Measurements from ENCODE around the gene FMN1. TPM values are rescaled to one million over a fixed set of nuclear protein-coding genes. Genes with fewer than 3 reads are reported as not detected.

Gene FMN1
- total and polyA plus RNA-seq, 12 donors: 0.22 to 5.5 (median 3.3) TPM

DNA sequence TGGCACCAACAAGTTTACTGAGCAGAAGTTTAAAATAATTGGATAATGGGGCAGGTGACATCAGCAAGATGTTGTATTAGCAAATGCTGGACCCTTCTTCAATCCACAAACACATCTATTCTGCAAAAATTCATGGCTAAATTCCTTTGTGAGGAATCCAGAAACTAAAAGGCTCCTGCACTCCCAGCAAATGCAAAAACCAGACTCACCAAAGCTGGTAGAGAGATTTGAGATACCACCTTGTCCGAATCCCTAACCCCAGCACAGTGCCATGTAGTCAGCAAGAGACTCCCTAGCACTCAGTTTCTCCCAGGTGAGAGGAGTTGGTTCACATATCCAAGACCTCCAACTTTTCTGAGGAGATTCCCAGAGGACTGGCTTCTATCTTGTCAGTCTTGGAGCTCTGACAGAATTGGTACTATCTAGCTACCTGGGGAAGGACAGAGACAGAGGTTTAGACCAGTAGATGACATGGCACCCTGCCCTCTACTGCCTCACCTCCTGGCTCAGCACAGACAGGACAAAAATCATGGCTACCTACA is 454.9 kb downstream of the FMN1 start:
- intact Hi-C loops (cut with DNase I): loop anchor here in 1 of 10 donors (10.0 kb wide), 1 partner anchor 55 kb away; no protein-coding TSS in a partner anchor
- ATAC-seq (no peak), DNase-seq (no peak)
- no peak overlapping the region for H3K27ac ChIP-seq
- no peaks in the 10 kb centered on the region for H3K4me1 ChIP-seq
- H3K4me3 ChIP-seq: no peak overlapping the region
- peaks cover 0 to 31% (median 0%) of the 10 kb centered on the region in 11 donors for H3K9me3 ChIP-seq
- H3K27me3 ChIP-seq: peaks cover 0 to 12% (median 0%) of the 10 kb centered on the region in 7 donors
- 66 to 77% methylated on average over 1 of the region's 1 CpG for WGBS, 2 donors
- TF ChIP-seq, protein P1, sequence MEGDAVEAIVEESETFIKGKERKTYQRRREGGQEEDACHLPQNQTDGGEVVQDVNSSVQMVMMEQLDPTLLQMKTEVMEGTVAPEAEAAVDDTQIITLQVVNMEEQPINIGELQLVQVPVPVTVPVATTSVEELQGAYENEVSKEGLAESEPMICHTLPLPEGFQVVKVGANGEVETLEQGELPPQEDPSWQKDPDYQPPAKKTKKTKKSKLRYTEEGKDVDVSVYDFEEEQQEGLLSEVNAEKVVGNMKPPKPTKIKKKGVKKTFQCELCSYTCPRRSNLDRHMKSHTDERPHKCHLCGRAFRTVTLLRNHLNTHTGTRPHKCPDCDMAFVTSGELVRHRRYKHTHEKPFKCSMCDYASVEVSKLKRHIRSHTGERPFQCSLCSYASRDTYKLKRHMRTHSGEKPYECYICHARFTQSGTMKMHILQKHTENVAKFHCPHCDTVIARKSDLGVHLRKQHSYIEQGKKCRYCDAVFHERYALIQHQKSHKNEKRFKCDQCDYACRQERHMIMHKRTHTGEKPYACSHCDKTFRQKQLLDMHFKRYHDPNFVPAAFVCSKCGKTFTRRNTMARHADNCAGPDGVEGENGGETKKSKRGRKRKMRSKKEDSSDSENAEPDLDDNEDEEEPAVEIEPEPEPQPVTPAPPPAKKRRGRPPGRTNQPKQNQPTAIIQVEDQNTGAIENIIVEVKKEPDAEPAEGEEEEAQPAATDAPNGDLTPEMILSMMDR (IDR thresholded peaks at IDR 0.05): no peak
- no peaks in the 10 kb centered on the region for H3K36me3 ChIP-seq

DNA sequence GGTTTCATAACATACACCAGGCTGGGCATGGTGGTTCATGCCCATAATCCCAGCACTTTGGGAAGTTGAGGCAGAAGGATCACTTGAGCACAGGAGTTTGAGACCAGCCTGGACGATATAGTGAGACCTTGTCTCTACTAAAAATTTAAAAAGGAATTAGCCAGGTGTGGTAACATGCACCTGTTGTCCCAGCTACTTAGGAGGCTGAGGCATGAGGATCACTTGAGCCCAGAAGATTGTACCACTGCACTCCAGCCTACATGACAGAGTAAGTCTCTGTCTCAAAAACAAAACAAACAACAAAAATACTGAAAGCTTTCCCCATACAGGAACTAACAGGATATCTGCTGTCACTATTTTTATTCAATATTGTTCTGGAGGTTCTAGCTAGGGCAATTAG is 455.8 kb downstream of the FMN1 start:
- intact Hi-C loops (cut with DNase I): no loop called here
- ATAC-seq (no peak), DNase-seq (no peak)
- Histone ChIP-seq H3K9me3 (peaks cover 0 to 31% (median 0%) of the 10 kb centered on the region in 11 donors), H3K4me1 (no peaks in the 10 kb centered on the region), H3K27ac (no peak overlapping the region), H3K27me3 (peaks cover 0 to 12% (median 0%) of the 10 kb centered on the region in 7 donors), H3K4me3 (no peak overlapping the region), H3K36me3 (no peaks in the 10 kb centered on the region)
- WGBS, 2 donors: 69 to 73% methylated on average over 1 of the region's 1 CpG
- TF ChIP-seq, protein P1 (IDR thresholded peaks at IDR 0.05): no peak

DNA sequence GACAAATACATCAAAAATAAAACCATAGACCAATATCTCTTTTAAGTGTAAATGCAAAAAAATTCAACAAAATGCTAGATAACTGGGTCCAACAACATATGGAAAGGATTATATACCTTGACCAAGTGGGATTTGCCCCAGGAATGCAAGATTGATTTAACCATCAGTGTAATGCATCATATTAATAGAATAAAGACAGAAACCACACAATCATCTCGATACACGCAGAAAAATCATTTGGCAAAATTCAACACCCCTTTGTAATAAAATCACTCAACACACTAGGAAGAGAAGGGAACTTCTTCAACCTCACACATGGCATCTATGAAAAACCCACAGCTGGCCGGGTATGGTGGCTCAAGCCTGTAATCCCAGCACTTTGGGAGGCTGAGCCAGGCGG is 457.2 kb downstream of the FMN1 start:
- no peak overlapping the region for H3K27ac ChIP-seq
- DNase-seq (no peak), ATAC-seq (no peak)
- H3K4me3 ChIP-seq: no peak overlapping the region
- no peaks in the 10 kb centered on the region for H3K36me3 ChIP-seq
- peaks cover 0 to 27% (median 0%) of the 10 kb centered on the region in 11 donors for H3K9me3 ChIP-seq
- no peaks in the 10 kb centered on the region for H3K4me1 ChIP-seq
- TF ChIP-seq, protein P1 (IDR thresholded peaks at IDR 0.05): no peak
- 88 to 91% methylated on average over 4 of the region's 4 CpGs for WGBS, 2 donors
- intact Hi-C loops (cut with DNase I): no loop called here
- H3K27me3 ChIP-seq: peaks cover 0 to 18% (median 0%) of the 10 kb centered on the region in 7 donors

DNA sequence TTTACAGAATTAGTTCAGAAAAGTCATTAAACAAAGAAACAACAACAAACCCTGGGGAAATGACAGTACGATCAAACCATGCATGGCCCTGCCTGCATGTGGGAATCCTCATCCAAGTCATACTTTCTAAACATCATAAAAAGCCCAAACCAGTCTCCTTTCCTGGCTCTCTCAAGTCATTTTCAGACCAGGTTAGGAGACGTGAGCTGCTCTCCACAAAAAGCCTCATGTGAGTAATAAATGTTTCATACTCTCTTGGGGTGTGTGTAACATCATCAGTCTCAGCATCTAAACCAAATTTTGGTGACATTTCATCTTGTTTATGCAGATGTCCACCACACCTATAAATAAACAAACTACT is 457.8 kb downstream of the FMN1 start:
- intact Hi-C loops (cut with DNase I): no loop called here
- Histone ChIP-seq H3K4me3 (no peak overlapping the region), H3K27me3 (peaks cover 0 to 23% (median 5%) of the 10 kb centered on the region in 7 donors), H3K27ac (no peak overlapping the region), H3K4me1 (no peaks in the 10 kb centered on the region), H3K9me3 (peaks cover 0 to 21% (median 0%) of the 10 kb centered on the region in 11 donors), H3K36me3 (no peaks in the 10 kb centered on the region)
- TF ChIP-seq, protein P1 (IDR thresholded peaks at IDR 0.05): no peak
- DNase-seq (no peak), ATAC-seq (no peak)
- WGBS, 2 donors: 72 to 82% methylated on average over 2 of the region's 2 CpGs
